ENCODE results near the gene SMURF2.

Gene SMURF2

DNA sequence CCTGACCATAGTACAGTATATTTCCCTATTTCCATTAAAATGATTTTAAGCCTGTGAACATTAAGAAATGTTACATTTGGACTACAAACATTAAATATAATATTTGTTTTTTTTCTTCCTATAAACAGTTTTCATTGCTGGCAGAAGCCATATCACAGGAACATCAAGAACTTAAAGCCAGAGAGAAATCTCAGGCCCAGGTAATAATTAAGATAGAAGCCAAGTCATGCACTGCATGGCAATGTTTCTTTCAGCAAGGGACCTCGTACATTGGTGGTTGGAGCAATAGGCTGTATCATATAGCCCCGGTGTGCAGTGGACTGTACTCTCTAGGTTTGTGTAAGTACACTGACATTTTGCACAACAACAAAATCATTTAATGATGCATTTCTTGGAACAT, 125.2 kb downstream of the SMURF2 start:
- no peak for DNase-seq (ENCODE audit: low read depth)

DNA sequence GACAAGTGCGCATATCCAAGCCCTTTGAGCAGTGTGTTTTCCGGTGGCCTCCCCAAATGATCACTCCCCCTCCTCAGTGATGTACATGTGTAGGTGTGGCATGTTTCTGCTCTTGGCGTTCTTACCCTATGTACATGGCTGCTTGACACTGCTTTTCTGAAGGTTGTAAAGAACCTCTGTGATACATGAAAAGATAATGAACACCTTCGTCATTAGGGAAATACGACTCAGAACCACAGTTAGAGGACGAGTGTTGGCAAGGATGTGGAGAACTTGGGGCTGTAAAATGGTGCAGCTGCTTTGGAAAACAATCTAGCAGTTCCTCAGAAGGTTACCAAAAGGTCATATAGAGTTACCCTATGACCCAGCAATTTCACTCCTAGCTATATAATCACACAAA, 126.8 kb downstream of the SMURF2 start:
- no peak for DNase-seq (ENCODE audit: low read depth)

DNA sequence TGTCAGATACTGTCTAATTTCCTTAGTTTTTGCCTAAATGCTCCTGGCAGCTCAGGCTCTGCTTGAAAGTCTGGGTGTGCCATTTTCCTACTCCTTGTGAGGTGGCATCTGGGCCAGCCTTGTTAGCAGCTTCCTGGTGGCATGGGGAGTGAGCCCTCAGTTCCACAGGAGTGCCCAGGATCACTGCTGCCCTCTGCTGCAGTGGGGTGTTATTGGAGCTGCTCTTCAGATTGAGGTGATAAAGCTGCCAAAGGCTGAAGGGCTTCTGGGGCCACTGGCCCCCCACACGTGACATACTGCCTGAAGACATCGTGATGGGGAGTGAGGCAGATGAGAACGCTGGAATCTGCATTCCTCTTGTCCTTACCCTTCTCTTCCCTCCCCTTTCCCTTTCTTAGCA, 127.9 kb downstream of the SMURF2 start:
- no peak for DNase-seq (ENCODE audit: low read depth)

DNA sequence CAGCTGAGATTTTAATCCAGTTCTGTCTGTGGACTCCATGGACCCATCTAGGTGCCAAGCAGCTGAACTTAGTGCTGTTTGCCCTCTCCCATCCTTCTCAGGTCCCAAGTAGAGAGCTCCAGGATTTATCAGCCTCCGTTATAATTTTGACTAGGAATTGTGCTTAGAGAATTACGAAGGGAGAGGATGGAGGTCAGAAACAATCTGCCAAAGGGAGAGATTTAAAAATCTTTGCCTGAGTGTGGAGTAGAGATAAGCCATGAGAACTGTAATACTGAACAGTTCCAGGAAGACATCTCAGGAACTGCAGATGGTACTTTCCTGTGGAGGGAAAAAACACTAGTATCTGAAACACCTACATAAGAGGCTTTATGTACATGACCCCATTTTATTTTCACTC, 128.3 kb downstream of the SMURF2 start:
- DNase-seq (ENCODE audit: low read depth) = no peak

DNA sequence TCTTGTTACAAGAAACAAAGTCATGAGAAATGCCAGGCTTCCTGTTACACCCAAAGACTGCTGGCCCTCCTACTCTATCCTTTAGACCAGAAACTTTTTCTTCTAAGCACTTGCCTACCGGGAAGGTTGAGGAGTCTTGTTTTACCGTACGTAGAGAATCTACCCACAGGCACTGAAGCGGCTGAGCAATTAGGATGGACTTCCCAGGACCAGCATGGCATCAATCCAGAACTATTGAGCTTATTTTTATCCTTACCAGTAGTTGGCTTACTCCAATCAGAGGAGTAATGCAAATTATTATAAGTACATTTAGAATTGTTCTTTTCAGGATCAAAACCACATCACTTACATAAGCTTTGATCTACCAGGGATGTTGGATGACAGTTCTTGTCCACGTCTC, 129.7 kb downstream of the SMURF2 start:
- no peak for DNase-seq (ENCODE audit: low read depth)

DNA sequence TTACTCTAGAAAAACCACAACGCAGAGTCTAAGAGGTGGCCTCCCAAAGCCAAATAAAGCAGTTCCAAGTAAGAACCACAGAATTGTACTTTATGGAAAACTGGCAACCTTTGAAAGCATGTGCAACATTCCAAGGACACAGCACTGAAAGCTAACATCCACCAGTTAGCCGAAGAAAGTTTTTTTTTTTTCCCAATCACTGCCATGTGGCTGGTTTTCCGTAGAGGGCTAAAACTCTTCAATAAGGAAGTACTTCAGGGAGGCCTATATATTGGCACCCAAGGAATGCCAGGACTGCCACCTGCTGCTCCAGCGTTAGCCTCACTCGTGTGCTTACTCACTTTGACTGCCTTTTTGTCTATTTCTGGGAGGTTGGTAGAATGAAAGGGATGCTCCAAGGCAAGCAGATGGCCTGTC, 130.1 kb downstream of the SMURF2 start:
- DNase-seq (ENCODE audit: low read depth) = no peak

DNA sequence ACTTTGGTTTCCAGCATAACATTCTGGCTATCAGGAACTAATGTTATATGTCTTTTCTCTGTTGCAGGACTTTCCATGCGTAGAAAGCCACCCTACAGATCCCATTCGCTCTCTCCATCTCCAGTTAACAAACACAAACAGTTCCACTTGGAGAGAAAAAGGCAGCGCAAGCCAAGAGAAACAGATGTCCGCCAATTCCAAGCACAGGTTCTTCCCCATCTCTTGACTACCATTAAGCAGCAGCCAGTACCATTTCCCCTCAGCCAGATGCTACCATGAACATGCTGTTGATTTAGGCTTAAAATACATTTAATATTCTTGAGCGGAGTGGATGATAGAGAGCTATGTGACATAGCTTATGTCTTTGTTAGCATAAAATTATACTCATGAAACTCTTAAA, 132.9 kb downstream of the SMURF2 start:
- DNase-seq (ENCODE audit: low read depth) = no peak

DNA sequence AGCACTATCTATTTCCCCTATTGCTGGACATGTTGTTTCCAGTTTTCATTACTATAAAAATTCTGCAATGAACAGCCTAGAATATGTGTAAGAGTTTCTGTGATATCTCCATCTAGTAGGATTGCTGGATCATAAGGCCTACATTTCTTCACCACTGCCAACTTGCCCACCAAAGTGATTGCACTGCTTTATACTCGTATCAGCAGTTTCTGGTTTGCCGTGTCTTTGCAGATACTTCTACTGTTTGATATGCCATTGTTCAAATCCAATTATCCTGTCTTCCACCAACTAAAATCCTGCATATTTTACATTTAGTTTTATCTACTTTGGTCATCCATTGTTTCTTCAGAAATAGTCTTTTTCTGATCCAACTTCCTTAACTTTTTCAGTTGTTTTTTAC, 134.2 kb downstream of the SMURF2 start:
- no peak for DNase-seq (ENCODE audit: low read depth)

DNA sequence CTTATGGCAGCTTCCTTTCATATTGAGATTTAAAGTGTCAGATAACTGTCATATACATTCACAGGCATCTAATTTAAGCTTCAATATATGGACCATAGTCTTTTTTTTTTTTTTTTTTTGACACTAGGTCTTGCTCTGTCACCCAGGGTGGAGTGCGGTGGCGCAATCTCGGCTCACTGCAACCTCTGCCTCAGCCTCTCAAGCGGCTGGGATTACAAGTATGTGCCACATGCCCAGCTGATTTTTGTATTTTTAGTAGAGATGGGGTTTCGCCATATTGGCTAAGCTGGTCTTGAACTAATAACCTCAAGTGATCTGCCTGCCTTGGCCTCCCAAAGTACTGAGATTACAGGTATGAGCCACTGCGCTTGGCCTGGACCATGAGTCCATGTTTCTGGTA, 141.7 kb downstream of the SMURF2 start:
- no peak for DNase-seq (ENCODE audit: low read depth)

DNA sequence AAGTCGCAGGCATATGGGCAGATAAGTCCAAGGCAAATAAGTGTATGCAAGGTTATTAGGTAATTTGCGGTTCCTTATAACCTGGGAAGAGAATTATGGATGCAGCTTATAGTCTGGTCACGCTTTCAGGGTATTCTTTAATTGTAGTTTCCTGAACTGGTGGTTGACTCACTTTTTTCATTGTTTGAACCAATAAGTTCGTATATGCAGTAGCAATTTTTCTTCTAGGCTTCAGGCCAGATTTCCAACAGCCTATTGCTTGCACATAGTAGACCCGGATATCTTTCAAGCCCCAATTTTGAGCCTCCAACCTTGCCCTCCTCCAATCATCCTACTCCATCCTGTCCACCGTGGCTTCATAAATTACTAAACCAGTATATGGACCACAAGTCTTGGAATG, 142.5 kb downstream of the SMURF2 start:
- no peak for DNase-seq (ENCODE audit: low read depth)

DNA sequence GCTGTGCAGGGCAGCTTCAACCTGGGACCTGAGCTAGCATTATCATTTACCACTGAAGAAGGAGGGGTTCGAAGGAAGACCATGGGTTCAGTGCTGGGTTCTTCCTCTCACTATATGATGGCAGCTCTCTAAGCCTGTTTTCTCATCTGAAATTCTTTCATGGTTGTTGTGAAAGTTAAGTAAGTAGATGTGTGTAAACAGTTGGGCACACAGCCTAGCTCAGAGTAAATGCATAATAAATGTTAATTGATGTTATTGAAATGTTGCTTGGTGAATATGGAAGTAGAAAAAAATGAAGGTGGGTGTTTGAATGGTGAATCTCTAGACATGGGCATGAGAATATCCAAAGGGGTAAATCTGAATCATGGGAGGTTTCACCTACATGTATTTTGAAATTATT, 146.3 kb downstream of the SMURF2 start:
- DNase-seq (ENCODE audit: low read depth) = no peak

DNA sequence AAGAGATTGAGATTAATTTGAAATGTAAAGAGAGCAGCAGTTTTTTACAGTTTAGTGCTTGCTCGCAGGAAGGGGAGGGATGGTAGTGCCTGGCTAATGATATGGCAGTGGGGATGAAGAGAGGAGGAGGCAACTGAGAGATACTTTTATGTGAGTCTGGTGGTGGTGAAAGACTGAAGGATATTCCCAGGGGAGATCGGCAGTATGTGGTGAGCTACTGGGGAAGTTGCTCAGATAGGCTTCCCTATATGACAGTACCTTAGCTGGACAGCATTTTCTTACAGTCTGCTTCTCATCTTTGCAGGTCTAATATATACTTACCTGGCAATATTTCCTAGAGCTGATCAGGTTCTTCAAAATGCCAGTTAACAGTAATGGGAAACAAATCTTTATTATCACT, 146.7 kb downstream of the SMURF2 start:
- DNase-seq (ENCODE audit: low read depth) = no peak

DNA sequence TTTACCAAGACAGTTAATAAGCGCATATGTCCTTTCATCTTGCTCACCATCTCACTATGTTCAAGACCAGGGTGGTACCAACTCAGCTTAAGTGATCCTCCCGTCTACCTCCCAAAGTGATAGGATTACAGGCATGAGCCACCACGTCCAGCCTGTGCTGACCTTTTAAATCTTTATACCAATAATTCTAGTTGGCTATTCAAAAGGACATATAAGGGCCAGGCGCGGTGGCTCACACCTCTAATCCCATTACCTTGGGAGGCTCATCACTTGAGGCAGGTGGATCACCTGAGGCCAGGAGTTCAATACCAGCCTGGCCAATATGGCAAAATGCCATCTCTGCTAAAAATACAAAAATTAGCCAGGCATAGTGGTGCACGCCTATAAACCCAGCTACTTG, 152.9 kb downstream of the SMURF2 start:
- DNase-seq (ENCODE audit: low read depth) = no peak

DNA sequence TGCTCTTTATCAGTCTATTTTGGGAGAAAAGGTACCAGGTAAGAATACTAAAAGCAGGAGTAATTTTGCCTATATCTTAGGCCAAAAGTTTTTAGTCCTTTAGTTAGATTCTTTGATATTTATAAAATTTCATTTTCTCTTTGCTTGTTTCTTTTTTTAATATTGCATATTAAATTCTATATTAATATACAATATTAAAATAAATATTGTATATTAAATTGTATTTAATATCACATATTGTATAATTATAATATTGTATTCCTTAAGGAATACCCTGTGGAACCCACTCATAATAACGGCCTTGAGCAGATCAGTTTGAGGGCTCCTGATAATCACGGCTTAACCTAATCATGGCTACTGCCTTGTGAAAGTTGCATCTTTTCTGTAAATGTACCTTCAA, 153.4 kb downstream of the SMURF2 start:
- no peak for DNase-seq (ENCODE audit: low read depth)

DNA sequence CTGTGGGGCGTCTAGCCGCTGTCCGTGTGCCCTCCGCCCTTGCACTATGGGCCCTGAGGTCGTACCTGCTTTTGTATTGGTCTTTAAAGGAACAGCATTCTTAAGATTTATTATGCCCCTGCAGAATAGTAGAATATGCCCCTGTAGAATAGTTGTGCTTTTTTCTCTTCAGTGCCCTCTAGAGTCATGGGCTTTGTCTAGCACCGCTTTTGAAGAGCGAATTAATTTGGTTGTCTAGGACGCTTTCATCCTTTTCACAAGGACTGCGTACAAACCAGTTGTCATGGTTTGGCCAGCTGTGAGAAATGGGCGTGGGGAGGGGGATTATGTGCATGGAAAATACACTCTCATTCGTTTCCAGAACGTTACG, 154.7 kb downstream of the SMURF2 start:
- no peak for DNase-seq (ENCODE audit: low read depth)

DNA sequence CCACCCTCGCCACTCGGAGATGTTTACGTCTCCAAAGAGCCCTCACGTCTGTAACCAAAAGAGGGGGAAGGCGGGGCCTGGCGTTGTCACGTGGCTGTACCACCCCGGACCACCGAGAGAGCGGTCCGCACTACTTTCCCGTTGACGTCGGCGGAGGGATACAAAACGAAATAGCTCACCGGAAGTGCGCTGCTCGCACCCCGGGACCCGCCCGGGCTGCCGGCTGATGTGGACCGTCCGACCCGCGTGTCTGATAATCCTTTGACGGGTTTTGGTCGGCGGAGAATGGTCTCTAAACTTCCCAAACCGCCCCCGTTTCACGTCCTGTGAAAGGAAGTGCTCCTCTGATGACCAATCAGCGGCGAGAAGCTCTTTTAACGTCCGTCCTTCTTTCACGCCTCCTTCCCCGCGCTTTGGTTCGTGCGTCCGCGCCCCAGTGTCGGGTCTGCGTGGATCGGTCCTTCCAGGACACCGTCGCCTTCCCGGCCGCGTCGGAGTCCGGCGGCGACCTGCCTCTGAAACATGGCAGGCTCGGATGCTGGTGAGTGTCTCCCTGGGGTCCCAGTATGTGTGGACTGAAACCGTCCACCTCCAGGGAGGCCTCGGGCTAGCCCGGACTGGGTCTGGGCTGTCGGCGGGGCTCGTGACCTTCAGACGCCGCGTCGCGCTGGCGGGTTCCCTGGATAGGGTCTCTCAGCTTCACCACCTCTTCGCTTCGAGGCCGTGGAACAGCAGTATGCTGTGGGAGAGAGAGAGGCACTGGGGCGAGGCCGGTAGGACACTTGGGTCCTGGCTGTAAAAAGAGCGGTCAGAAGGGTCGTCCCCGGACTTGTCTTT, 155.3 kb downstream of the SMURF2 start, which contains the start of gene CEP95:
Gene CEP95, plus strand, starts transcription at position 402 of the 837 bp plus-strand sequence. Its CDS starts 121 bp downstream, at position 523.
- DNase-seq (ENCODE audit: low read depth) = peak; percentile 93

DNA sequence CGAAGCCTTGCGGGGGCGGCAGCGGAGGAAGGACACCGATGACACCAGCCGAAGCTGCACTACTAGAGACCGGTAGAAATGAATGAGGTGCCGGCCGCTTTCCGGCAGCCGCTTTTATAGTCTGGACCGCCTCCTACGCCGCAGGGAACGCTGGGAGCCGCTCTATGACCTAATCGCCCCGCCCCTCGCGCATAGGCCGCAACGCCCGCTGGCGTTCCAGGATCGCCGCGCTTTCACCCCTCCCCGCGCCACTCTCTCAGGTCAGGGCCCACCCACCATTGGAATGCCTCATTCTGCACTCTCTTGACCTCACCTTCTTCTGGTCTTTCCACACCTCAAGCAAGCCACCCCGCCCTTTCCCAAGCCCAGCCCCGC, 155.9 kb downstream of the SMURF2 start, which contains the start of gene DDX5:
Gene DDX5, minus strand, starts transcription at position 89 of the 375 bp plus-strand sequence. CDS start 170 bp downstream, outside the sequence.
- no peak for DNase-seq (ENCODE audit: low read depth)

DNA sequence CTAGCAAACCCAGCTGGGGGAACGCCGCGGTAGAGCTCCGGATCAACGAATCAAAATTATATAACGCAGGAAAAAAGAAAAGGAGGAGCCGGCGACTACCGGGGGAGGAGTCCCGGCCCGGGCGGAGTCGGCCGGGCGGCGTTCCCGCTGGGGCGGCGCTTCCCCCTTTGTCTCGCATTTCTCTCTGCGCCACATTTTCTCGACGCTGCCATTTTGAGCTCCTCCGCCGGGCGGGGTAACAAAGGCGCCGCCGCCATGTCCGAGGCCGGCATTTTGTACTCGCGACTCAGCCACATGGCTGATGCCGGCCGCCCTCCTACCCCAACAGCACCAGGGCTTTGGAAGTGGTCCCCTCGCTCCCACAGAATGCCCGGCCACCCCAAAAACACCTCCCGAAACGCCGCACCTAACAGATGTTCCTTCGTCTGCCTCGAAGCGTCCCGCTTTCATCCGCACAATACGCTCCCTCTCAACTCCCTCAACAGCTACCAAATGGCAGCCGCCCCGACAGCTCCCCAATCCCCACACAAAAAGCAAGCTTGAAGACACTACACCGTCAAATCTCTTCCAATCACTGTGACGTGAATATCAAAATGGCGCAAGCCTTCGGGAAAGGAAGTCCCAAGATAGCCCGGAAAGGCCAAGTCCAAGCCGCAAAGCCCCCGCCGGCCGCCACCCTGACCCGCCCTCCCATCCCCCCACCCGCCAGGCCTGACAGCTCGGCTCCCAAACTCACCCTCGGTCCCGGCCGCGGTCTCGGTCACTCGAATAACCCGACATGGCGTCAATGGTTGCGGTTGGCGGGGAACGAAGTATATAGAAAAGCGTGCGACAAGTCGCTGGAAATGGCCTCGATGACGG, 156.5 kb downstream of the SMURF2 start:
- DNase-seq (ENCODE audit: low read depth) = no peak

DNA sequence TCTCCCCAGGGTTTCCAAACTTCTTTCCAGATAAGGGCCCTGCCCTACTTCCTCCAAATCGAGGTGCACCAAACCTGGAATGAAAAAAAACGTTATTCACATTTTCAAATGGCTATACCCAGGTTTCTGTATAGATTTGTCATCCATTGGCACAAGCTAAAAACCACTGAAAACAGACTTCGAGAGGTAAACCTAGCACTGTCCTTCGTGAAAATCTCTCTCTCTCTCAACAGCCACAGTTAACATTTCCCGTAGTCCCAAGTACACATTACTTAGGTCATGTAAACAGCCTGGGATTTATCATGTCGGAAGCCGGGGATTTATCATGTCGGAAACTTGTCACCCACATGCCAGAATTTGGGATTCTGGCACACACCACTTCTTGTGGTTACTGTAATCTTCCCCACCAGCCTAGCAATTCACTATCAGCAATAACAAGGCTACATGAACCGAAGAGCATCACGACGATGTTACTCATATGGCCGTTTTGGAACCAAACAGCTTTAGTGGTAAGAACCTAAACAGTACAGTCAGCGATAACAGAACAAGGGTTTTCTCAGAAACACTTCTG, 157.3 kb downstream of the SMURF2 start:
- no peak for DNase-seq (ENCODE audit: low read depth)

DNA sequence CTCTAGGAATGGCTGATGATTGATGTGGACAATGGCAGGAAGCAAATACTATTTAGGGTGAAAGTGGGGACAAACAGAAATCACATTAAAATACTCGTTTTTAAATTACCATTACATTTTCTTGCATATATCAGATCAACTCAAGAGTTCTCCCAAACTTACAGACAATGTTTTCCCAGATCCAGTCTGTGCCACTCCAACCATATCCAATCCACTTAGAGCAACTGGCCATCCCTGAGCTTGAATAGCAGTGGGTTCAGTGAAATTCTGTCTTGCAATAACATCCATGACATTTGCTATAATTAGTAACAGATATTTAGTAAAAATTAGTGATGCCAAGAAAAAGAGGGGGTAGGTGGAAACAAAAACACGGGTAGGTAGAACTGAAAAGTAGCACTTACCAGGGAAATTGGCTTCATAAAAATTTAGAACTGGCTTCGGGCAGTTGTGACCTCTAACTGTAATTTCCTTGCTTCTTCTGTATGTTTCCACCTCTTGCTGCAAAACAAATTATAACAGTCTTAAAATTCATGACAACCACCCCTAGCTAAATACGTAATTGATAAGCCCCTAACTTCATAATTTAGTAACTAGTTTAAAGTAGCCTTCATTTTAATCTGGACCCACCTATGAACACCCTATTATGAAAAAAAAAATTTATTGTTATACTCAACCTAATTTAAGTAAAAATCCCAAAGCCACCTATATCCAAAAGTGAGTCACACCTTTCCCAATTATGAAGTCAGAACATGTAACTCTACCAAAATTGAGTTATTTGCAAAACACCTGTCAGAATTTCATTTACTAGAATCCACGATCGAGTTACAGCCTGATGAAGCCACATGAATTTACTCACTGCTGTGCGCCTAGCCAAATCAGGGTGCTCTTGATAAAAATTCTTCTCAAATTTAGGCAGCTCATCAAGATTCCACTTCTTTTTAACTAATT, 158.0 kb downstream of the SMURF2 start:
- DNase-seq (ENCODE audit: low read depth) = no peak

DNA sequence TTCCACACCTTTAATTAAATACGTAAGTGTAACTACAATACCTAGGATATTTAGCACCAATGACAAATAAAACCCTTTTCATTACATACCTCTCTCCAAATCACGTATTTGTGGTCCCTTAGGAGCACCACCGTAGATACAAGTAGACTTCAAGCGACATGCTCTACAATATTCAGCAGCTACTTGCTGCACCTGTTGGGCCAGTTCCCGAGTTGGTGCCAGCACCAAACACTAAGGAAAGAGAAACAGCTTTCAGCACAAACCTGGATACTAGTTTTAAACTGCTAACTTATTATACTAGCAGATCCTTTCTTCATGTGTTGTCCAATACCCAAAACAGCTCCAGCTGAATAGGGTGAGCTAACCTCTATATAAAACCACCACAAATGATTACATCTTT, 158.8 kb downstream of the SMURF2 start:
- no peak for DNase-seq (ENCODE audit: low read depth)

DNA sequence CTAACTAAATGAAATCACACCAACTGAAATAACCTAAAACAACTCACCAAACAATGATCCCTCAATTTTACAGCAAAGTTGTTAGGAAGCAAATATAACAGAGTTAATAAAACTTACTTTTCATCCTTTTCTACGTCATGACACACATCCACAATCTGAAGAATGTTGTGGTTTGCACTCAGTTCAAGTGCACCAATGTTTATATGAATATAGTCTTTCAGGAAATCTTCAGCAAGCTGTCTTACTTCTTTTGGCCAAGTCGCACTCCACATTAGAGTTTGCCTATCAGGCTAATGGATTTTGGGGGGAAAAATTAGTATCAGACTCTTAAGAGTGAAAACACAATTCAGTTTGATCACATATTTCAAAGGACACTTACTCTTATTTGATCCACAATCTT, 159.3 kb downstream of the SMURF2 start:
- no peak for DNase-seq (ENCODE audit: low read depth)

Measured in HS-5 (cell line).